ENCODE results near the gene PLEKHA5.

Gene PLEKHA5

DNA sequence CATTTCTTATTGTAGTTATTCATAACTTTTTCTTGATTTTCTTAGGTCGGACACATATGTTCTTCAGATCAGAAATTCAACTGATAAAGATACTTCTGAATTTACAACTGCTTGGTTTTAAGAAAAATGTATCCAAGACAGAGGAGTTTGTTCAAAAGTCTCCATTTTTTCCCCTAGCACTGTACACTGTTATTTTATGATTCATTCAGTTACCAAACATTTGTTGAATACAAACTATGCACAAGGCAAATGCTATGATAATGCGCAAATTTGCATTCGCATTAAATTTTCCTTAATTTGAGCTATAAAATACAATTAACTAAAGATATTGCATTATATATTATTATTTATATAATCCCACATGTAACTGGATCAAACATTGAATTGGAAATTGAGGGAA lies 10.1 kb upstream of the PLEKHA5 start:
- Histone ChIP-seq H3K27me3 (ENCODE audit: insufficient read depth, low read length) (no peaks in the 10 kb centered on the region), H3K4me2 (ENCODE audit: low read length) (no peak overlapping the region), H3K4me3 (ENCODE audit: low read depth, low read length, poor library complexity, severe bottlenecking) (no peak overlapping the region), H3K4me1 (ENCODE audit: insufficient read depth, low read length, severe bottlenecking) (no peaks in the 10 kb centered on the region), H2AFZ (ENCODE audit: low read length) (no peak overlapping the region), H3K79me2 (ENCODE audit: insufficient read depth, low read length) (no peaks in the 10 kb centered on the region), H3K36me3 (ENCODE audit: insufficient read depth, low read length) (no peaks in the 10 kb centered on the region), H3K9me3 (ENCODE audit: low read length) (no peaks in the 10 kb centered on the region), H3K27ac (ENCODE audit: low read depth, low read length, poor library complexity, severe bottlenecking) (no peak overlapping the region), H3F3A (ENCODE audit: insufficient read depth, low read length) (no peaks in the 10 kb centered on the region), H4K20me1 (ENCODE audit: insufficient read depth, low read length) (no peaks in the 10 kb centered on the region), H3K9ac (ENCODE audit: low read length) (no peak overlapping the region), H3K9me2 (ENCODE audit: low read depth, low read length) (no peaks in the 10 kb centered on the region)
- TF ChIP-seq CTCF (IDR thresholded peaks at IDR 0.05; ENCODE audit: low read length) (no peak), EZH2 (IDR thresholded peaks at IDR 0.05; ENCODE audit: borderline replicate concordance, low read length) (no peak)

DNA sequence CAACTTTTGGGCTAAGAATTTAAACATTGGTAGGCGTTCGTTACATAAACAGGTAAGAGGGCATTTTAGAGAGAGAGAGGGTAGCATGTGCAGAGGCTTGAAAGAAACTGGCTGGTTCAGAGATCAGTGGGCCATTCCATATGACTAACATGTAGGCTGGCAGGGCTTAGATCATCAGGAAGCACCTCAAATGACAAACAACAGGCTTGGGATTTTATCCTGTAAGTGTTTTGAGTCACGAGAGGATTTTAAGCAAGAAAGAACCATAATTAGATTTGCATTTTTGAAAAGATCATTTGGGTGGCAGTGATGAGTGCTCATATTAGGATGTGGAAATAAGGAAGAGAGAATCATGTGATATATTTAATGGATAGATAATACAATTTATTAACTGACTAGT lies 8.7 kb upstream of the PLEKHA5 start:
- H4K20me1 ChIP-seq (ENCODE audit: insufficient read depth, low read length): no peaks in the 10 kb centered on the region
- no peaks in the 10 kb centered on the region for H3F3A ChIP-seq (ENCODE audit: insufficient read depth, low read length)
- no peaks in the 10 kb centered on the region for H3K9me3 ChIP-seq (ENCODE audit: low read length)
- no peak overlapping the region for H3K4me3 ChIP-seq (ENCODE audit: low read depth, low read length, poor library complexity, severe bottlenecking)
- no peak overlapping the region for H3K27ac ChIP-seq (ENCODE audit: low read depth, low read length, poor library complexity, severe bottlenecking)
- no peak for TF ChIP-seq CTCF (IDR thresholded peaks at IDR 0.05; ENCODE audit: low read length)
- no peak for TF ChIP-seq EZH2 (IDR thresholded peaks at IDR 0.05; ENCODE audit: borderline replicate concordance, low read length)
- no peaks in the 10 kb centered on the region for H3K4me1 ChIP-seq (ENCODE audit: insufficient read depth, low read length, severe bottlenecking)
- H2AFZ ChIP-seq (ENCODE audit: low read length): no peak overlapping the region
- no peak overlapping the region for H3K4me2 ChIP-seq (ENCODE audit: low read length)
- H3K9ac ChIP-seq (ENCODE audit: low read length): no peak overlapping the region
- H3K9me2 ChIP-seq (ENCODE audit: low read depth, low read length): no peaks in the 10 kb centered on the region
- H3K36me3 ChIP-seq (ENCODE audit: insufficient read depth, low read length): no peaks in the 10 kb centered on the region
- no peaks in the 10 kb centered on the region for H3K79me2 ChIP-seq (ENCODE audit: insufficient read depth, low read length)
- H3K27me3 ChIP-seq (ENCODE audit: insufficient read depth, low read length): no peaks in the 10 kb centered on the region

DNA sequence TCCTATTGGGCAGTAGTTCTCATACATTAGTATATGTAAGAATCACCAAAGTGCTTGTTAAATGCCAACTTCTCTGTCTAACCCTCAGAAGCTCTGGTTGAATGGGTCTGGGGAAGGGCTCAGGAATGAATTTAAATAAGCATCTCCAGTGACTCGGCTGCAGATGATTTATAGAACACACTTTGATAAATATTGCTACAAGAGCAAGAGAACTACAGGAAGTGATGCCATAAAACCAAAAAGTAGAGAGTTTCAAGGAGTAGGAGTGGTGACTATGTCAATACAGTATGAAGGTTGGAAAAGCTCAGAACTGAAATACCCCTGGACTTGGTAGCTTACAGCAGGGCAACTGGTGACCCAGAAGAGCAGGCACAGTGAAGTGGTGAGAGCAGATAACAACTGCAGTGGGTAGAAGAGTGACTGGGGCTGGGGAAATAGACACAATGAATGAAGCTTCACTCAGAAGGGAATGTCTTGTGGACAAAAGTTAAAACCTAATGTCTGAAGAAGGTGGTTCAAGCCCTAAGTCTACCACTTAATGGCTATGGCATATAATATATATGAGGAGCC lies 8.0 kb upstream of the PLEKHA5 start:
- no peak overlapping the region for H3K27ac ChIP-seq (ENCODE audit: low read depth, low read length, poor library complexity, severe bottlenecking)
- H3K4me3 ChIP-seq (ENCODE audit: low read depth, low read length, poor library complexity, severe bottlenecking): no peak overlapping the region
- H3F3A ChIP-seq (ENCODE audit: insufficient read depth, low read length): no peaks in the 10 kb centered on the region
- no peaks in the 10 kb centered on the region for H3K9me2 ChIP-seq (ENCODE audit: low read depth, low read length)
- no peak for TF ChIP-seq CTCF (IDR thresholded peaks at IDR 0.05; ENCODE audit: low read length)
- TF ChIP-seq EZH2 (IDR thresholded peaks at IDR 0.05; ENCODE audit: borderline replicate concordance, low read length): no peak
- H4K20me1 ChIP-seq (ENCODE audit: insufficient read depth, low read length): no peaks in the 10 kb centered on the region
- H2AFZ ChIP-seq (ENCODE audit: low read length): no peak overlapping the region
- H3K27me3 ChIP-seq (ENCODE audit: insufficient read depth, low read length): no peaks in the 10 kb centered on the region
- no peak overlapping the region for H3K4me2 ChIP-seq (ENCODE audit: low read length)
- H3K36me3 ChIP-seq (ENCODE audit: insufficient read depth, low read length): no peaks in the 10 kb centered on the region
- H3K4me1 ChIP-seq (ENCODE audit: insufficient read depth, low read length, severe bottlenecking): no peaks in the 10 kb centered on the region
- H3K9me3 ChIP-seq (ENCODE audit: low read length): no peaks in the 10 kb centered on the region
- no peaks in the 10 kb centered on the region for H3K79me2 ChIP-seq (ENCODE audit: insufficient read depth, low read length)
- no peak overlapping the region for H3K9ac ChIP-seq (ENCODE audit: low read length)

Data from OCI-LY1 (cell line).